ENCODE results near the gene MTUS2.

- TF ChIP-seq CTCF (IDR thresholded peaks at IDR 0.05; ENCODE audit: low read depth, low read length, missing input control) (no peak), MAX (IDR thresholded peaks at IDR 0.05) (no peak), JUND (IDR thresholded peaks at IDR 0.05) (no peak), YY1 (IDR thresholded peaks at IDR 0.05) (no peak), GABPA (IDR thresholded peaks at IDR 0.05 in 1 of 2, conservative IDR thresholded peaks at IDR 0.05 in 1 of 2) (no peak), TAF1 (conservative IDR thresholded peaks at IDR 0.05) (no peak), EGR1 (IDR thresholded peaks at IDR 0.05; ENCODE audit: low read depth in 2 of 2) (no peak), REST (IDR thresholded peaks at IDR 0.05) (no peak), SP1 (IDR thresholded peaks at IDR 0.05) (no peak), NR2F2 (IDR thresholded peaks at IDR 0.05) (no peak), HNF4G (IDR thresholded peaks at IDR 0.05) (no peak), HNF4A (conservative IDR thresholded peaks at IDR 0.05) (no peak), RAD21 (IDR thresholded peaks at IDR 0.05) (no peak)
- TF ChIP-seq, protein P1, sequence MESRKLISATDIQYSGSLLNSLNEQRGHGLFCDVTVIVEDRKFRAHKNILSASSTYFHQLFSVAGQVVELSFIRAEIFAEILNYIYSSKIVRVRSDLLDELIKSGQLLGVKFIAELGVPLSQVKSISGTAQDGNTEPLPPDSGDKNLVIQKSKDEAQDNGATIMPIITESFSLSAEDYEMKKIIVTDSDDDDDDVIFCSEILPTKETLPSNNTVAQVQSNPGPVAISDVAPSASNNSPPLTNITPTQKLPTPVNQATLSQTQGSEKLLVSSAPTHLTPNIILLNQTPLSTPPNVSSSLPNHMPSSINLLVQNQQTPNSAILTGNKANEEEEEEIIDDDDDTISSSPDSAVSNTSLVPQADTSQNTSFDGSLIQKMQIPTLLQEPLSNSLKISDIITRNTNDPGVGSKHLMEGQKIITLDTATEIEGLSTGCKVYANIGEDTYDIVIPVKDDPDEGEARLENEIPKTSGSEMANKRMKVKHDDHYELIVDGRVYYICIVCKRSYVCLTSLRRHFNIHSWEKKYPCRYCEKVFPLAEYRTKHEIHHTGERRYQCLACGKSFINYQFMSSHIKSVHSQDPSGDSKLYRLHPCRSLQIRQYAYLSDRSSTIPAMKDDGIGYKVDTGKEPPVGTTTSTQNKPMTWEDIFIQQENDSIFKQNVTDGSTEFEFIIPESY (IDR thresholded peaks at IDR 0.05): no peak
Measured at GRCh38 chr13:28856287-28856686, 36.1 kb downstream of the MTUS2 start.
